Mucosa of gallbladder (tissue), 1 donor: Measurements from ENCODE around the gene ADAMTSL5. TPM values are rescaled to one million over a fixed set of nuclear protein-coding genes. Genes with fewer than 3 reads are reported as not detected.

Source experiments
- DNase-seq: peaks from one replicate; pipeline ENCODE4 v3.0.0-alpha.2; 2020; ENCODE audit warnings: low spot score
- total RNA-seq: library from RNA; stranded (reverse); gene quantifications from one replicate; pipeline ENCODE4 v1.2.1, GENCODE V29; 2021
- donor health status: DM: no; HTN: no; CAD: no.

Gene ADAMTSL5
- total RNA-seq, 1 donor from 2014 or later = 4.4 TPM

- no peak for DNase-seq
These were observed 16.8 kb downstream of the ADAMTSL5 start for GRCh38 chr19:1495799-1496713.

- DNase-seq = no peak
These were observed 17.6 kb downstream of the ADAMTSL5 start for GRCh38 chr19:1495051-1495798.

DNA sequence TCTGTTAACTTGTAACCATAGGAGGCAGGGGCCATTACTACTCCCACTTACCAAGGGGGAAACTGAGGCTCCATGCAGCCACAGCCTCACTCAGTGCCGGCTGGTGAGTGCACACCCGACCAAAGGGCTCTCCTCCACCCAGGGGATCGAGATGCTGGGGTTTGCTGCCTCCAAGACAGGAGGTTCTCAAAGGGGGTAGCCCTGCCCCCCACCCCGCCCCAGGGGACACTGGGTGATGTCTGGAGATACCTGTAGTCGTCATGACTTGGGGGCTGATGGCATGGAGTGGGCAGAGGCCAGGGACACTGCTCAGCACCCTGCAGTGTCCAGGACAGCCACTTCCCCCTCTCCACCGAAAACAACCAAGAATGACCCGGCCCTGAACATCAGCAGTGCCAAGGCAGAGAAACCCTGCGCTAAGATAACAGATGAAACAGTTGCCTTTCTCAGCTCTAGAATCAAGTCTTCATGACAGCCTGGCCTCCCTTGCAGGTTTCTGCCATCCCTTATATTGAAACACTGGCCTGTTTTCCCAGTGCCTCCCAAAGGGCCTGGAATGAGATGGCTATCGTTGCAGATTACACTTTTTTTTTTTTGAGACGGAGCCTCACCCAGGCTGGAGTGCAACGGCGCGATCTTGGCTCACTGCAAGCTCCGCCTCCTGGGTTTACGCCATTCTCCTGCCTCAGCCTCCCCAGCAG is 18.6 kb downstream of the ADAMTSL5 start:
- no peak for DNase-seq

DNA sequence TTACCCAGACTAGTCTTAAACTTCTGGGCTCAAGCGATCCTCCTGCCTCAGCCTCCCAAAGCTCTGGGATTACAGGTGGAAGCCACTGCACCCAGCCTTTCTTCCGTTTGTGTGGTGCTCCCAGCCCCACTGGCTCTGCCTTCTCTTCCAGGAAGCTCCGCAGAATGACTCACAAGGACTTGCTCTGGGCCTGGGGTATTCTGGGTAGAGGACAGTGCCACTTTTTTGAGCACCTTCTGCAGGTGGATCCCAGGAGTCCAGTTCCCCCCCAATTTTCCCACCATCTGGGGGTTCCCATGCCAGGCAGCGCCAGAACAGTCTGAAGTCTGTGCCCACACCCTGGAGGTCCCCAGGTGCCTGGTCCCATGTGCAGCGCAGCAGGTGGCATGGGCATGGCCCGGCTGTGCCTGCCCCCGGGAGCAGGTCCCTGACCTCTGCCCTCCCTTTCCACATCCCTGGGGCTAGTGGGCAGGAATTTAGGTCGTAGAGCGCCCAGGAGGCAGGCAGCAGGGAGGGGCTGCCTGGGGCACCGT is 20.3 kb downstream of the ADAMTSL5 start:
- no peak for DNase-seq

GRCh38 chr19:1491849-1492170 is 21.0 kb downstream of the ADAMTSL5 start:
- no peak for DNase-seq

DNA sequence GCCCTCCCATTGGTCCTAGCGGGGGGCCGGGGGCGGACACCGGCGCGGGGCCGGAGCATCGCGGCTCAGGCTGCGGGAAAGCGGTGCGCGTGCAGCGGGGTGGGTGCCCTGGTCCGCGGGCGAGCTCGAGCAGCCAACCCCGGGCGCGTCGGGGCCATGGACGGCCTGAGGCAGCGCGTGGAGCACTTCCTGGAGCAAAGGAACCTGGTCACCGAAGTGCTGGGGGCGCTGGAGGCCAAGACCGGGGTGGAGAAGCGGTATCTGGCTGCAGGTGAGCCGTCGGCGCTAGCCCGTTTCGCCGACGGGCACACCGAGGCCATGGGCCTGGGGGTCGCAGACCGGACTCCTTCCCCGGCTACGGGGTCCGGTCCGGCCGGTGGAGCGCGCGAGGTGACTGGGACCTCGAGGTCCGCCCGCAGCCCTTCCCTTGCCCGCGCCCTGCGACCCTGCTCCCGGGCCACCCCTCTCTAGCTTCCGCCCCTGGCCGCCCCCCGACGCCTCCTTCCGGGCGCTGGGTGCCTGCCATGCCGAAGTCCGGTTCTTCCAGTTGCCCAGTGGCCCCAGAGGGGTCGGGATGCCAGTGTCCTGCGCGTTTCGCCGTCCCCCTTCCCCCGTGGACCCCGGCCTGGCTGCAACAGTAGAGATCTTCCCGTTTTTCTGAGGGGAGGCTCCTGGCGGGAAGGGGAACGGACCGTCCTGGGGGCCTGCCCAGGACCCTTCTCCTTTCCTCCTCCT is 21.5 kb downstream of the ADAMTSL5 start, which contains the start of gene REEP6:
TSS of gene REEP6 (plus strand) at position 68 of the 735 bp plus-strand sequence. CDS start at position 157, 89 bp downstream.
- no peak for DNase-seq

DNA sequence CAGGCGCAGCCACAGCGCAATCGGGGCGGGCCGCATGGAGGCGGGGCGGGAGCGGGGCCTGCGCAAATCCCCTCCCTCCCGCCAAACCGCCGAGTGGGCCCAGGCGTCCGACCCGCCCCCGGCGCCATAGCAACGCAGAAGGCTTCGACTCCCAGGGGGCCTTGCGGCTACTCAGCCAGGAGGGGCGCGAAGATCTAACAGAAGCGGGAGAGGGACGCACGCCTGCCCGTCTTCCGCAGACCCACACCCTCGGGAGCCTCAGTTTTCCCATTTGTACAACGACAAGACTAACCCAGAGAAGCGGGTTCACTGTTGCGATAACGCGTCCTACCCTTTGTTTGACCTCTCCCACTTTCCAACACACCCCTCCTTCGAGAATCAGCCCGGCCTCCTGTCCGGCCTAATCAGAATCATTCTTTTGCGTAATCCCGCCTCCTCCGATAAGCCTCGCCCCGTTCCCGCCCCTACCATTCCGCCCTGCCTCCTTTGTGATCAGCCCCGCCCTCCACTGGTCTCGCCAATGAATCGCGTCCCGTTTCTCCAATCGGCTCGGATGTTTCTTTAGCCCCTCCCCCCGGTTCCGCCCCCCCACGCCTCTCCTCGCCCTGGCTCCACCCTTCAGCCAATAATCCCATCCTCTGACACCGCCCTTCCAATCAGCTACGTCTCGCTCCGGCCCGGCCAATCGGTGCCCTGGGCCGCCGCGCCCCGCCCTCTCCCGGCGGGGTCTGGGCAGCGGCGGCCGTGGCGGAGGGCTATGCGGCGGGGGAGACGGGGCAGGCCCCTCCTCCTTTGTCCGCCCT is 22.3 kb downstream of the ADAMTSL5 start, which contains the start of gene PCSK4:
TSS of gene PCSK4 (minus strand) at position 40 of the 803 bp plus-strand sequence. CDS start at position 36, 4 bp downstream.
- DNase-seq = peak; percentile 99

DNA sequence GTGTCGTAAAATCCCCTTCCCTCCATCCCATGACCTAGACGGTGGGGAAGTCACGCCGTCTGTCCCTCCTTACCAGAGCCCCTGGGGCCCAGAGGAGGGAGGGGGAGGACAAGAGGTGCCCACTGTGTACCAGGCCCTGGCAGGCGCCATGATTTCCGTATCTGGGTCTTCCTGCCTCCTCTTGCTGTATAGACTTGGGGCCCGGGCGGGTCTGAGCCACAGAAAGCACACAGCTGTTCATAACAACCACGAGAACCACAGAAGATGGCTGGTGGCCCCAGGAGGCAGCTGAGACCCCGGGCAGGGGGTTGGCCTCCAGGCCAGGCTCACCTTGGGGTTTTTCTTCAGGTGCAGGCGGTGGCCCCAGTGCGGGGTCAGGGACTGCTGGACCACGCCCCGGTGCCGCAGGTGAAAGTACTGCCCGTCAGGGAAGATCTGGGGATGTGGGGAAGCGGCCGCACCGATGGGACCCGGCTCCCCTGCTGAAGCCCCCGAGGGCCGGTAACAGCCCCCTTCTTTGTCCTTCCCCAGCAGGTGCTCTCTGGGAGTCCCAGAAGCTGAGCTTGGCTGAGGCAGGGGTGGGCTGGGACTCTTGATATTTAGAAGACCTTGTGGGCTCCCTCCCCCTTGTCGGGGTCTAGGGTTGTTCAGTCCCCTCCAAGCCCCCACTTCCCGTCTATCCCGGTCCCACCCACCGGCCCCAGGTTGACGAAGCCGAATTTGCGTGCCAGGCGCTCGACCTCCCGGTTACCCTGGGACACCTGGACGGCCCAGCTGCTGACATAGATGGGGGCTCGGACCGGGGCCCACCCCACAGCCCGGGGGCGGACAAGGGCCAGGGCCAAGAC is 23.1 kb downstream of the ADAMTSL5 start:
- DNase-seq = no peak

DNA sequence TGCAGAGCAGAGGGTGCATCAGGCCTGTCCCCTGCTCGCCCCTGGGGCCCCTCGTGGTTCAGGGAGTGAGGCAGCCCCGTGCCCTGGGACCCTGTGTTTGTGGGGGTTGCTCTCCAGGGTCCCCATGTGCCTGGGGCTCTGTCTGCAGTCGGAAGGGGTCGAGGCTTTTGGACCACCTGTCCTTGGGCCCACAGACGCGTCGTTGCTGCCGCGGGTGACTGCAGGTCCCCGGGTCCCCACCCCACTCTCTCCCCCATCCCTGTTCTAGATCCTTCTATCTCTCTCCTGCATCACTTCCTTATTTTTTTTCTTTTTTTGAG is 24.6 kb downstream of the ADAMTSL5 start:
- no peak for DNase-seq

GRCh38 chr19:1487576-1488281 is 25.1 kb downstream of the ADAMTSL5 start:
- DNase-seq = no peak

- no peak for DNase-seq
These were observed 25.9 kb downstream of the ADAMTSL5 start for GRCh38 chr19:1486720-1487575.

- no peak for DNase-seq
These were observed 28.8 kb downstream of the ADAMTSL5 start for GRCh38 chr19:1483979-1484428.

GRCh38 chr19:1483131-1483978 is 29.5 kb downstream of the ADAMTSL5 start:
- no peak for DNase-seq

- no peak for DNase-seq
These were observed 30.3 kb downstream of the ADAMTSL5 start for GRCh38 chr19:1482361-1483130.

DNA sequence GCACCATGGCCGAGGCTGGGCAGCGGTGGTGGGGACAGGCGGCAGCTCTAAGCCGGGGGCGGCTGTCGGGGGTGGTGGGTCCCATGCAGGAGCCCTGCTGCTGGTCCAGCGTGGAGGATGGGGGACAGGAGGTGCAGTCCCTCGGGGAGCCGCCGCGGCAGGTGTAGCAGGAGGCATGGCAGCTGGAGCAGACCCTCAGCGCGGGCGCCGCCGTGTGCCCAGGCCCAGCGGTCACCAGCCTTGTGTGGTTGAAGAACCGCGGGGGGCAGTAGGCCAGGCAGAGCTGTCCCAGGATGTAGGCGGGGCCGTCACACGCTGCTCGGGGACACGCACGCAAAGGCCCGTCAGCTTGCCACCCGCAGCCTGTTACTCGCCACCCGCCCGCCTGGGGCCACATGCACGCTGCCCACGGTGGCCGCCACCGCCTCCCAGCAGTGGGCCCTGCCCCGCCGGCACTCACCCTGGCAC is 30.9 kb downstream of the ADAMTSL5 start:
- DNase-seq = no peak
